A549 (cell line): Measurements from ENCODE around the gene C9orf152.

ENCODE experiments used
- JUNB ChIP-seq: fragments of >200 bp; sonication (Bioruptor Twin); formaldehyde crosslinking; IDR thresholded peaks from 2 replicates; pipeline ENCODE4 v1.6.1; 2016
- NPAS2 ChIP-seq: fragments of 250-450 bp; sonication (Bioruptor Pico); IDR thresholded peaks from 2 replicates; pipeline ENCODE4 v1.8.0; 2022; ENCODE audit warnings: mild to moderate bottlenecking, moderate library complexity, borderline replicate concordance
- NR3C1 ChIP-seq: fragments of >200 bp; sonication (Bioruptor Twin); formaldehyde crosslinking; IDR thresholded peaks from 3 replicates; pipeline ENCODE4 v1.6.1; 2017
- PHF8 ChIP-seq: fragments of 200-600 bp; sonication (generic); IDR thresholded peaks from 2 replicates; pipeline ENCODE4 v1.6.1; 2016; ENCODE audit warnings: low read depth, mild to moderate bottlenecking, antibody characterized with exemption, moderate library complexity, borderline replicate concordance
- SMC3 ChIP-seq: fragments of >200 bp; sonication (Bioruptor Twin); formaldehyde crosslinking; IDR thresholded peaks from 3 replicates; pipeline ENCODE4 v1.6.1; 2018; ENCODE audit warnings: inconsistent platforms
- TF ChIP-seq, protein P1 (sequence below): fragments of >200 bp; sonication (Bioruptor Twin); formaldehyde crosslinking; IDR thresholded peaks from 3 replicates; pipeline ENCODE4 v1.5.1; 2016

DNA sequence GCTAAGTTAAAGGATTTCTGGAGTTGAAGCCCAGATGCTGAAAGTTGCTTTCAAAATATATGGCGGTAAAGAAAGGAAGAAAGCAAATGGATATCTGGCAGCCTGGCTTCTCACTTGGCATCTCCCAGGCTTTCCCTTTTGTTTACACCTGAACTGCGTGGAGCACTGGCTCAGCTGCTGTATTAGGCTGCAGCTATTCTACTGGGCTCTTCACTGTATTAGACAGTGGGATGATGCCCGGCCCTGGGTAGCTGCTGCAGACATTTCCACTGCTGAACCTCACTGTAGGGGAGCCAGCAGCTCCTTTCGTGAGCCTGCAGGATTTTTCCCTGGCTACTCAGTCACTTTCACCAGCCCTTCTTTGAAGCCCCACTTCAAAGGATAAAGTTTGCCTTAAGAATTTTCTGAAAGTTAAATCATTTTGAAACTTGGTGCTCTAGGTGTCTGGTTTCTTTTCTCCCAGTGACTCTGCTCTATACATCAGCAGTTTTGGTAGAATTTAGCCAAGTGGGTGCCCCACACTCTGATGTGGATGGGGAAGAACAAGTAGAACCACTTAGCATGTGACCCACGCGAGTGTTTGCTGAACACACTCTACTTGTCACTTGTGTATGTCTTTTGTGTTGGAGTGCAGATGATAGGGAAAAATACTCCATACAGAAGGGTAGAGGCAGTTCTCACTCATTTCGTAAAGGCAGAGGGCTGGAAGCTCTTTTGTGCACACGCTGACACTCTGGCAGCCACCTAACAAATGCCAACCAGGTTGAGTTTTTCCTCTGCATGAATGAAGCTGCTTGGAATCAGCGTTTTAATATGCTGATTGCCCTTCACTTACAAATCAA lies 49.9 kb downstream of the C9orf152 start:
- no peak for TF ChIP-seq SMC3
- TF ChIP-seq PHF8: no peak
- TF ChIP-seq, protein P1, sequence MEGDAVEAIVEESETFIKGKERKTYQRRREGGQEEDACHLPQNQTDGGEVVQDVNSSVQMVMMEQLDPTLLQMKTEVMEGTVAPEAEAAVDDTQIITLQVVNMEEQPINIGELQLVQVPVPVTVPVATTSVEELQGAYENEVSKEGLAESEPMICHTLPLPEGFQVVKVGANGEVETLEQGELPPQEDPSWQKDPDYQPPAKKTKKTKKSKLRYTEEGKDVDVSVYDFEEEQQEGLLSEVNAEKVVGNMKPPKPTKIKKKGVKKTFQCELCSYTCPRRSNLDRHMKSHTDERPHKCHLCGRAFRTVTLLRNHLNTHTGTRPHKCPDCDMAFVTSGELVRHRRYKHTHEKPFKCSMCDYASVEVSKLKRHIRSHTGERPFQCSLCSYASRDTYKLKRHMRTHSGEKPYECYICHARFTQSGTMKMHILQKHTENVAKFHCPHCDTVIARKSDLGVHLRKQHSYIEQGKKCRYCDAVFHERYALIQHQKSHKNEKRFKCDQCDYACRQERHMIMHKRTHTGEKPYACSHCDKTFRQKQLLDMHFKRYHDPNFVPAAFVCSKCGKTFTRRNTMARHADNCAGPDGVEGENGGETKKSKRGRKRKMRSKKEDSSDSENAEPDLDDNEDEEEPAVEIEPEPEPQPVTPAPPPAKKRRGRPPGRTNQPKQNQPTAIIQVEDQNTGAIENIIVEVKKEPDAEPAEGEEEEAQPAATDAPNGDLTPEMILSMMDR: no peak
- no peak for TF ChIP-seq JUNB
- no peak for TF ChIP-seq NR3C1
- TF ChIP-seq NPAS2: no peak
